Neural cell (in vitro differentiated cells): ENCODE results near the gene ZMYM5. TPM values are rescaled to one million over a fixed set of nuclear protein-coding genes. Genes with fewer than 3 reads are reported as not detected.
"Not testable (repeated sequence)": the region's sequence is repeated elsewhere in the genome, so short reads cannot be mapped to it uniquely, and the experiment has no call there.

ENCODE experiments used
- H2AFZ ChIP-seq: fragments of 200-600, 300-800 bp; sonication (generic), shearing (Covaris generic); 2 replicates; pipeline ENCODE4 v1.6.0; 2014; ENCODE audit warnings: low read depth, mild to moderate bottlenecking, antibody characterized with exemption, low read length, moderate library complexity
- H3F3A ChIP-seq: fragments of 200-600 bp; shearing (Covaris generic); 2 replicates; pipeline ENCODE4 v1.6.1; 2016; ENCODE audit warnings: mild to moderate bottlenecking, moderate library complexity, mixed read lengths, antibody characterized with exemption, low read length; ENCODE audit not compliant: insufficient read depth, poor library complexity, severe bottlenecking
- H3K27ac ChIP-seq: fragments of 200-600, 300-800 bp; sonication (generic), shearing (Covaris generic); 2 replicates; pipeline ENCODE4 v1.5.1; 2014; ENCODE audit warnings: mild to moderate bottlenecking, low read length, moderate library complexity
- H3K27me3 ChIP-seq: fragments of 300-800, 200-600 bp; sonication (generic), shearing (Covaris generic); 2 replicates; pipeline ENCODE4 v1.6.0; 2014; ENCODE audit warnings: mild to moderate bottlenecking, low read depth, low read length, moderate library complexity; ENCODE audit not compliant: insufficient read depth
- H3K36me3 ChIP-seq: fragments of 300-800, 200-600 bp; sonication (generic), shearing (Covaris generic); 2 replicates; pipeline ENCODE4 v1.5.1; 2014; ENCODE audit warnings: mild to moderate bottlenecking, antibody characterized with exemption, low read length, moderate library complexity; ENCODE audit not compliant: insufficient read depth
- H3K4me2 ChIP-seq: fragments of 300-800, 200-600 bp; sonication (generic), shearing (Covaris generic); 2 replicates; pipeline ENCODE4 v1.6.0; 2014; ENCODE audit warnings: mild to moderate bottlenecking, low read length
- H3K4me3 ChIP-seq: fragments of 300-800, 200-600 bp; sonication (generic), shearing (Covaris generic); 2 replicates; pipeline ENCODE4 v1.5.1; 2014; ENCODE audit warnings: mild to moderate bottlenecking, low read length, moderate library complexity
- H3K79me2 ChIP-seq: fragments of 200-600 bp; shearing (Covaris generic); replicated peaks from 2 replicates; pipeline ENCODE4 v1.6.0; 2014; ENCODE audit warnings: mild to moderate bottlenecking, low read length, moderate library complexity; ENCODE audit not compliant: insufficient read depth
- H3K9ac ChIP-seq: fragments of 300-800, 200-600 bp; sonication (generic), shearing (Covaris generic); 2 replicates; pipeline ENCODE4 v1.6.1; 2016; ENCODE audit warnings: mild to moderate bottlenecking, low read length, mixed read lengths
- H3K9me2 ChIP-seq: fragments of 200-600 bp; shearing (Covaris generic); 2 replicates; pipeline ENCODE4 v1.6.1; 2016; ENCODE audit warnings: mild to moderate bottlenecking, low read length, mixed read lengths; ENCODE audit not compliant: insufficient read depth
- H3K9me3 ChIP-seq: fragments of 200-600, 300-800 bp; sonication (generic), shearing (Covaris generic); 2 replicates; pipeline ENCODE4 v1.6.1; 2016; ENCODE audit warnings: mild to moderate bottlenecking, mixed run types, low read length, moderate library complexity, mixed read lengths
- H4K20me1 ChIP-seq: fragments of 200-600 bp; shearing (Covaris generic); 2 replicates; pipeline ENCODE4 v1.6.1; 2016; ENCODE audit warnings: mild to moderate bottlenecking, mixed run types; ENCODE audit not compliant: insufficient read depth
- CTCF ChIP-seq: fragments of 450-650 bp; IDR thresholded peaks from 2 replicates; pipeline ENCODE4 v1.5.1; 2014; ENCODE audit warnings: antibody characterized with exemption, mild to moderate bottlenecking, moderate library complexity; ENCODE audit not compliant: poor library complexity, severe bottlenecking
- EP300 ChIP-seq: fragments of 450-650 bp; conservative IDR thresholded peaks from 2 replicates; pipeline ENCODE4 v1.6.1; 2014; ENCODE audit warnings: antibody characterized with exemption, mild to moderate bottlenecking, moderate library complexity; ENCODE audit not compliant: poor library complexity, severe bottlenecking
- EZH2 ChIP-seq: fragments of 200-600, 300-800 bp; shearing (Covaris generic), sonication (generic); IDR thresholded peaks from 2 replicates; pipeline ENCODE4 v1.6.1; 2014; ENCODE audit warnings: antibody characterized with exemption, low read length, borderline replicate concordance, mild to moderate bottlenecking; ENCODE audit not compliant: insufficient read depth, poor library complexity, severe bottlenecking
- MXI1 ChIP-seq: fragments of 450-650 bp; conservative IDR thresholded peaks from 2 replicates; pipeline ENCODE4 v1.6.1; 2014; ENCODE audit warnings: antibody characterized with exemption, mild to moderate bottlenecking; ENCODE audit not compliant: poor library complexity, severe bottlenecking
- POLR2AphosphoS5 ChIP-seq: IDR thresholded peaks from 2 replicates; pipeline ENCODE4 v1.6.1; 2012
- RAD21 ChIP-seq: fragments of 450-650 bp; conservative IDR thresholded peaks from 2 replicates; pipeline ENCODE4 v1.6.1; 2014; ENCODE audit warnings: antibody characterized with exemption, mild to moderate bottlenecking, moderate library complexity
- REST ChIP-seq: IDR thresholded peaks from 2 replicates; pipeline ENCODE4 v1.6.1; 2012; ENCODE audit warnings: borderline replicate concordance
- SMC3 ChIP-seq: fragments of 450-650 bp; conservative IDR thresholded peaks from 2 replicates; pipeline ENCODE4 v1.6.1; 2014; ENCODE audit warnings: antibody characterized with exemption, mild to moderate bottlenecking, moderate library complexity; ENCODE audit not compliant: poor library complexity
- TAF1 ChIP-seq: IDR thresholded peaks from 2 replicates; pipeline ENCODE4 v1.6.1; 2012; ENCODE audit warnings: low read depth
- polyA plus RNA-seq: library from polyadenylated mRNA; depleted of rRNA; stranded (reverse); fragments of >200 nt; gene quantifications from 2 replicates; pipeline ENCODE4 v1.2.3, GENCODE V29; 2014

The ZMYM5 gene
- polyA plus RNA-seq, 1 donor from 2014 or later: 26.1 TPM

DNA sequence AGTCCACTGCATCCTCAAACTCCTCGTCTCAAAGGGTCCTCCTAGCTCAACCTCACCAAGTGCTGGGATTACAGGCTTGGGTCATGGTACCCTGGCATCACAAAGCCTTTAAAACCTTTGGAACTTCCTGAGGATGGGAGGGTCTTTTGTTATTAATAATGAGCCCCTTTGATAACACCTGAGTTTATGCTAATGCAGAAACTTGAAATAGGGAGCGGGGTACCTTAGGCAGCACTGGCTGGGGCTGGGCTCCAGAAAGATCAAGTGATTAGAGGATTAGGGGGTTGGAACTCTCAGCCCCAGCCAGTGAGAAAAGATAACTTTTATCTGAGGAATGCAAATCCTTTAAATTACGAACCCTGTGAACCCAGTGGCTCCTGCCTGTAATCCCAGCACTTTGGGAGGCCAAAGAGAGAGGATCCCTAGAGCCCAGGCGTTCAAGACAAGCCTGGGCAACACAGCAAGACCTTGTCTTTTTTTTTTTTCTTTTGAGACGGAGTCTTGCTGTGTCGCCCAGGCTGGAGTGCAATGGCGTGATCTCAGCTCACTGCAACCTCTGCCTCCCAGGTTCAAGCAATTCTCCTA lies 71.4 kb downstream of the ZMYM5 start:
- Histone ChIP-seq H3F3A (no peaks in the 10 kb centered on the region), H3K27ac (no peak overlapping the region)

GRCh38 chr13:19782727-19783682 lies 80.4 kb downstream of the ZMYM5 start, which contains the start of gene PSPC1:
PSPC1 (minus strand) TSS chr13:19782945; CDS start chr13:19782757, 188 bp downstream.
- not testable (repeated sequence) for H3K9me3 ChIP-seq, H3F3A ChIP-seq, H3K27me3 ChIP-seq, H3K36me3 ChIP-seq, H3K4me2 ChIP-seq, H4K20me1 ChIP-seq, H3K9me2 ChIP-seq
- Histone ChIP-seq H3K9ac (peak within 1 kb of the TSS; percentile 98), H3K27ac (peak within 1 kb of the TSS; percentile 97), H2AFZ (peak within 1 kb of the TSS; percentile 88), H3K4me3 (peak within 1 kb of the TSS; percentile 98), H3K79me2 (peaks cover 15% of the 10 kb centered on the region)
- peak; percentile 4 for TF ChIP-seq RAD21
- peak; percentile 97 for TF ChIP-seq POLR2AphosphoS5
- peak; percentile 98 for TF ChIP-seq TAF1
- TF ChIP-seq MXI1: peak; percentile 72
- TF ChIP-seq EP300: peak; percentile 23
- TF ChIP-seq REST: peak; percentile 96

More for the DNA sequence above, 71.4 kb downstream of the ZMYM5 start:
- Histone ChIP-seq H3K36me3 (no peaks in the 10 kb centered on the region), H4K20me1 (no peaks in the 10 kb centered on the region), H3K4me2 (no peak overlapping the region), H3K4me3 (no peak overlapping the region), H3K79me2 (no peaks in the 10 kb centered on the region), H2AFZ (no peak overlapping the region), H3K27me3 (no peaks in the 10 kb centered on the region), H3K9me2 (no peaks in the 10 kb centered on the region), H3K9me3 (no peaks in the 10 kb centered on the region), H3K9ac (no peak overlapping the region)
- TF ChIP-seq MXI1 (no peak), SMC3 (no peak)

- peaks cover 23% of the 10 kb centered on the region for H3K79me2 ChIP-seq
- no peak for TF ChIP-seq CTCF
- no peak for TF ChIP-seq SMC3
- no peak for TF ChIP-seq EP300
- no peak for TF ChIP-seq TAF1
- no peak for TF ChIP-seq REST
- no peak for TF ChIP-seq EZH2
- no peak for TF ChIP-seq RAD21
- no peak for TF ChIP-seq MXI1
- TF ChIP-seq POLR2AphosphoS5: no peak
- no peaks in the 10 kb centered on the region for H3K9me3 ChIP-seq
- H3K9me2 ChIP-seq: no peaks in the 10 kb centered on the region
- no peaks in the 10 kb centered on the region for H3K27me3 ChIP-seq
- H3K27ac ChIP-seq: peak overlapping the region; percentile 97
- H3F3A ChIP-seq: peaks cover 4% of the 10 kb centered on the region
- H3K36me3 ChIP-seq: peaks cover 4% of the 10 kb centered on the region
- H4K20me1 ChIP-seq: no peaks in the 10 kb centered on the region
- H2AFZ ChIP-seq: peak overlapping the region; percentile 88
- H3K4me3 ChIP-seq: peak overlapping the region; percentile 98
- no peak overlapping the region for H3K4me2 ChIP-seq
- peak overlapping the region; percentile 98 for H3K9ac ChIP-seq
Observed at GRCh38 chr13:19782049-19782726, 81.3 kb downstream of the ZMYM5 start.
